ENCODE measurements around the gene BICRA. TPM values are rescaled to one million over a fixed set of nuclear protein-coding genes. Genes with fewer than 3 reads are reported as not detected.
"Not testable (repeated sequence)": the region's sequence is repeated elsewhere in the genome, so short reads cannot be mapped to it uniquely, and the experiment has no call there.

Gene BICRA
- total RNA-seq, 2 donors from 2014 or later: 32.1 to 34.8 TPM

DNA sequence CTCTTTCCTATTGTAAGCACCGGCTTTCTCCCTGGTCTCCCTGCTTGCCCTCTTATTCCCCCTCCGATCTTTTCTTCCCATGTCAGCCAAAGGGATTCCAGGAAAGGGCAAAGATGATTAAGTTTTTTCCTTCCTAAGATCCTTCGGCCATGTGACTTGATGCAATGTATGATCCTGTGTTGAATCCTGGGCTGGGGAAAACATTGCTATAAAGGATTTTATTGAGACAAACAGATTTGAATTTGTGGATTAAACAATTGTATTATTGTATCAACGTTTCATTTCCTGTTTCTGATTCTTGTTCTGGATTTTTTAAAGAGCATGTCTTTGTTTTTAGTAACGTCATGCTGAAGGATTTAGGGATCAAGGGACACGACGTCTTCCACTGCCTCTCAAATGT, 19.1 kb upstream of the BICRA start:
- no peak for ATAC-seq
- DNase-seq: no peak
- Mint-ChIP-seq H3K27ac (no peak overlapping the region), H3K4me3 (no peak overlapping the region), H3K27me3 (no peaks in the 10 kb centered on the region), H3K36me3 (ENCODE audit: low read depth) (no peaks in the 10 kb centered on the region), H3K4me1 (no peaks in the 10 kb centered on the region)
- H3K9me3 ChIP-seq (ENCODE audit: control insufficient read depth, low read length, poor library complexity, severe bottlenecking): no peaks in the 10 kb centered on the region

DNA sequence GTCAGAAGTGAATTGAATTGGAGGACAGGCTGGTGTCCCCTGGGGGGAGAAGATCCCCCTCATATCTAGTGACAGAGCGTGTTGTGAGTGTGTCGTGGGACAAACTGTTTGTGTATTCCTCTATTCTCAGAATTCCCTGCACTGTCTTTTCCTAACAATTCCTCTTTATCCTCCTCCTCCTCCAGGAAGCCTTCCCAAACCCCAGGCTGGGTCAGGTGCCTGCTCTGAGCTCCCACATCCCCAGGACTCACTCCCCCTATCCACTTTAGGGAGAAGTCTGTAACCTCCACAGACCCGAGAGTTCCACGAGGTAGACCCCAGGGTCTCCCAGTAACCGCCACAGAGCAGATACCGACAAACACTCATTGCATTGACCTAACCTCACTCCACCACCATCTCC, 15.1 kb upstream of the BICRA start:
- ATAC-seq (no peak), DNase-seq (no peak)
- no peaks in the 10 kb centered on the region for H3K36me3 Mint-ChIP-seq (ENCODE audit: low read depth)
- no peak overlapping the region for H3K4me3 Mint-ChIP-seq
- no peaks in the 10 kb centered on the region for H3K27me3 Mint-ChIP-seq
- H3K4me1 Mint-ChIP-seq: peaks cover 4% of the 10 kb centered on the region
- H3K27ac Mint-ChIP-seq: peak overlapping the region; percentile 61
- no peaks in the 10 kb centered on the region for H3K9me3 ChIP-seq (ENCODE audit: control insufficient read depth, low read length, poor library complexity, severe bottlenecking)

DNA sequence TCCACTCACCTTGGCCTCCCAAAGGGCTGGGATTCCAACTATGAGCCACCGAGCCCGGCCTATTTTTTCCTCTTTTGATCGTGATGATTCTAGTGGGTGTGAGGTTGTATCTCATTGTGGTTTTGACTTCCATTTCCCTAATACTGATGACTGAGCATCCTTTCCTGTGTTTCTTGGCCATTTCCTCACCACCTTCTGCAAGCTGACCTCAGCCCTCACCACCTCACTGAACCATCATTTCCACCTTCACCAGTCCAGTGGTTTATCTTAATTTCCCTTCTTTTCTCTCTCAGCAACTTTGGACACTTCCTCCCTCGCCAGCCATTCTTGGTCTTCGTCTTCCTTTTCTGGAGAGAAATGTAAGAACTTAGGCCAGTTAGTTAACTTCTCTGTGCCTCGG, 13.0 kb upstream of the BICRA start:
- no peaks in the 10 kb centered on the region for H3K9me3 ChIP-seq (ENCODE audit: control insufficient read depth, low read length, poor library complexity, severe bottlenecking)
- H3K36me3 Mint-ChIP-seq (ENCODE audit: low read depth): no peaks in the 10 kb centered on the region
- ATAC-seq (no peak), DNase-seq (no peak)
- no peaks in the 10 kb centered on the region for H3K27me3 Mint-ChIP-seq
- peaks cover 11% of the 10 kb centered on the region for H3K4me1 Mint-ChIP-seq
- no peak overlapping the region for H3K4me3 Mint-ChIP-seq
- no peak overlapping the region for H3K27ac Mint-ChIP-seq

DNA sequence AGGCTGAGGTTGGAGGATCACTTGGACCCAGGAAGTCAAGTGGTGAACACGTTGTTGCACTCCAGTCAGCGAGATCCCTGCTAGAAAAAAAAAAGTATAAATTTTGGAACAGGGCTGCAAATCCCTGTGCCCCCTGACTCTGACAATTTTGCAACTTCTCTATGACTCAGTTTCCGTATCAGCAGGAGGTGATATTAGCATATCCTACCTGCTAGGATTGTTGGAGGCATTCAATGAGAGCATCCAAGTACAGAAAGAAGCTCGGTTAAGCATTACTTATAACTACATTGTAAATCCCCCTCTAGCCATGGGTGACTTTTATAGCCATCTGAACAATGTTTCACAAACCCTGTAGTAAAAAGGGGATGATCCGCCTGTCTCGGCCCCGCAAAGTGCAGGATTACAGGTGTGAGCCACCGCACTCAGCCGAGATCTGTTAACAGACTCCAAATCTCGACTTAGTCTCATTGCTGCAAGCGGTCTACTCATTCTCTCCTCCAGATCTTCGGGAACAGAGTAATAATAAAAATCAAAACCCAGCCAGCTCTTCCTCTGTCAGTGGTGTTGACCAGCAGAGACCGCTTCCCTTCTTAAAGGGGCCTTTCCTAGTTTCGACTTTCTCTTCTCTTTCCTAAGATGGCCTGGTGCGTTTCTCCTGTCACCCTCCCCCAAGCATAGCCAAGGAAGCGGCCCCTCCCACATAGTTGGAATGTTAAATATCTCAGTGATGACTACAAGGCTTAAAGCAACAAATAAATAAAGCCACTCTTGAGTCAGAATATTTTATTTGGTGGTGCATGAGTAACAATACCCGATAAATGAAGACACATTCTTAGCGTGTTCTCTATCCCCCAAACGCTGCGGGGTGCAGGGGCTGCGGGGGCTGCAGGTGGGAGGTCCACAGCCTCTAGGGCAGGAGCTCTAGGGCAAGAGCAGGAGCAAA, 10.3 kb upstream of the BICRA start:
- H3K9me3 ChIP-seq (ENCODE audit: control insufficient read depth, low read length, poor library complexity, severe bottlenecking): no peaks in the 10 kb centered on the region
- Mint-ChIP-seq H3K4me3 (no peak overlapping the region), H3K27me3 (no peaks in the 10 kb centered on the region), H3K4me1 (peaks cover 12% of the 10 kb centered on the region), H3K36me3 (ENCODE audit: low read depth) (no peaks in the 10 kb centered on the region), H3K27ac (no peak overlapping the region)
- DNase-seq: no peak
- ATAC-seq: no peak

DNA sequence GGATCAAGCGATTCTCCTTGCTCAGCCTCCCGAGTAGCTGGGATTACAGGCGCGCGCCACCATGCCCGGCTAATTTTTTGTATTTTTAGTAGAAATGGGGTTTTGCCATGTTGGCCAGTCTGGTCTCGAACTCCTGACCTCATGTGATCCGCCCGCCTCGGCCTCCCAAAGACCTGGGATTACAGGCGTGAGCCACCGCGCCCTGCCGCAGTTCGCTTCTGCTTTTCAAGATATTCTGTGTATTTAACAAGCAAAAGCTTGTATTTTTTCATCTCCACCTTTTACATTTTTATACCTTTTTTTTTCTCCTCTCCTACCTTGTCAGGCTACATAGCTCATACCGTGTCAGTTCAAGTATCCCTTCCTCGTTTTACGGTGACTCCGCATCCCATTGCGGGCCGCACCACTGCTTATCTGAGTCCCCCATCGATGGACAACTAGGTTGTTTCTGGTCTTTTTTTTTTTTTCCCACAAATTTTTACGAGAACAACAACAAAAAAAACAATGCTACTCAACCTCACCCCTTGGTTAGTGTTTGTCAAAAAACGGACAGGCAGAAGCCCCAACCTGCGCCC, 9.2 kb upstream of the BICRA start:
- ATAC-seq; DNase-seq; H3K9me3 ChIP-seq (ENCODE audit: control insufficient read depth, low read length, poor library complexity, severe bottlenecking); H3K36me3 Mint-ChIP-seq (ENCODE audit: low read depth); H3K27me3 Mint-ChIP-seq: not testable (repeated sequence)
- peak overlapping the region; percentile 39 for H3K27ac Mint-ChIP-seq
- peak overlapping the region; percentile 89 for H3K4me3 Mint-ChIP-seq
- peaks cover 12% of the 10 kb centered on the region for H3K4me1 Mint-ChIP-seq

DNA sequence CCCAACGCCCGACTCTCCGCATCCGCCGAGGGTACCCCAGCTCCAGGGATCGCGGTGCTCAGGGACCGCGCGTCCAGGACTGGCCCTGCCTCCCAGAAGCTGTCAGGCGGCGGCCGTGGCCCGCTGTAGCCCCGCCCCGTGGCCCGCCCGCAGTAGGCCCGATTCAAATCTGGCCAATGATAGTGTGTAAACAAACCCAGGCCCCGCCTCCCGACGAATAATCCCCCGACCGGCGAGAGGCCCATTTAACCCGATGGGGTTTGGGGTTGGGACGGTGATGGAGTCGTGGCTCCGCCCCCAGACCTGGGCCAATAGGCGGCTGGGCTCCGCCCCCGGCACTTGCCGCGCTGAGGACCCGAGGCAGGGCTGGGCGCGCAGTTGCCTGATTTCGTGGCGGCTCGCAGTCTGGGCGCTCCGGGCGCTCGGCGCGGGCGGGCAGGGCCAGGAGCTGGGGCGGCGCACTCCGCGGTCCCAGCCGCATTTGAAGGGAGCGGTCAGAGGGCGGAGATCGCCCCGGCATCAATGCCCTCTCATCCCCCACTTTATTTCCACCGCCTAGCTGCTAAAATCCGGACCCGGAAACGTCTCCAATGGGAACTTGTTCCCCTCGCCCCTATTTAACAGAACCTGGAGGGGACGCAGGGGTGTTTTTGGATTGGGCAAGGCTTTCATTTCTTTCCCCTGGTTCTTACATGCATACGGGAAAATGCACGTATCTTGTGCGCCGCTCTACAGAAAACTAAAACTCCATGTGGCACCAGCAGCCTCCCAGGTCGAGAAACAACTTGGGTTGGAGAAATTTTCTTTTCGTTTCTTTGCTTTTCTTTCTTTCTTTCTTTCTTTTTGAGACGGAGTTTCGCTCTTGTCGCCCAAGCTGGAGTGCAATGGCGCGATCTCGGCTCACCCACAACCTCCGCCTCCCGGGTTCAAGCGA, 8.4 kb upstream of the BICRA start:
- peak; percentile 98 for ATAC-seq
- H3K27me3 Mint-ChIP-seq: no peaks in the 10 kb centered on the region
- no peaks in the 10 kb centered on the region for H3K9me3 ChIP-seq (ENCODE audit: control insufficient read depth, low read length, poor library complexity, severe bottlenecking)
- peaks cover 12% of the 10 kb centered on the region for H3K4me1 Mint-ChIP-seq
- peak overlapping the region; percentile 91 for H3K27ac Mint-ChIP-seq
- H3K36me3 Mint-ChIP-seq (ENCODE audit: low read depth): no peaks in the 10 kb centered on the region
- peak; percentile 96 to 99 (median 99) for DNase-seq
- peak overlapping the region; percentile 89 for H3K4me3 Mint-ChIP-seq

DNA sequence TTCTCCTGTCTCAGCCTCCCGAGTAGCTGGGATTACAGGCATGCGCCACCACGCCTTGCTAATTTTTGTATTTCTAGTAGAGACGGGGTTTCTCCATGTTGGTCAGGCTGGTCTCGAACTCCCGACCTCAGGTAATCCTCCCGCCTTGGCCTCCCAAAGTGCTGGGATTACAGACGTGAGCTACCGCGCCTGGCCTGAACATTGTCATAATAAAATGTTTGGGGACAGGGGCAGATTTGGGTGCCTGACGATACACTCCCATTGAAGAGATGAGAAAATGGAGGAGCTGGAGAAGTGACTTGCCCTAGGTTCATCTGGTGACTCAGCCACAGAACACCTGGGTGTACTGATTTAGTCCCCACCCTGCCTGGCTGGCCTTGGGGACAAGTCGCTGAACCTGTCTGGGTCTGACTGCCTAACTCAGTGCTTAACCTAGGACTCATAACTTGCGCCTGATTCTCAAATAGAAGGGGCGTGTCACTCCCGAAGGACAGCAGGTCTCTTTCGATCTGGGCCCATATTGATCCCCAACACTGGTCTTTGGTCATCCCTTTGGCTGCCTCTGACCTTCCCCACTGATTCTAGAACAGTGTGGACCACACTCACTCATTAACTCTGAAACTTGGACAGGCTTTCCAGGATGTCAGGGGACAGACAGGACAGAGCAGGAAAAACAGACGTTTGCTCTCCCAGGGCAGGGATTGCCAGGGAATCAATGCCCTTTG, 7.6 kb upstream of the BICRA start:
- Mint-ChIP-seq H3K4me1 (peaks cover 9% of the 10 kb centered on the region), H3K27me3 (no peaks in the 10 kb centered on the region), H3K36me3 (ENCODE audit: low read depth) (no peaks in the 10 kb centered on the region), H3K4me3 (peak overlapping the region; percentile 89), H3K27ac (peak overlapping the region; percentile 91)
- DNase-seq: no peak
- H3K9me3 ChIP-seq (ENCODE audit: control insufficient read depth, low read length, poor library complexity, severe bottlenecking): no peaks in the 10 kb centered on the region
- ATAC-seq: no peak

DNA sequence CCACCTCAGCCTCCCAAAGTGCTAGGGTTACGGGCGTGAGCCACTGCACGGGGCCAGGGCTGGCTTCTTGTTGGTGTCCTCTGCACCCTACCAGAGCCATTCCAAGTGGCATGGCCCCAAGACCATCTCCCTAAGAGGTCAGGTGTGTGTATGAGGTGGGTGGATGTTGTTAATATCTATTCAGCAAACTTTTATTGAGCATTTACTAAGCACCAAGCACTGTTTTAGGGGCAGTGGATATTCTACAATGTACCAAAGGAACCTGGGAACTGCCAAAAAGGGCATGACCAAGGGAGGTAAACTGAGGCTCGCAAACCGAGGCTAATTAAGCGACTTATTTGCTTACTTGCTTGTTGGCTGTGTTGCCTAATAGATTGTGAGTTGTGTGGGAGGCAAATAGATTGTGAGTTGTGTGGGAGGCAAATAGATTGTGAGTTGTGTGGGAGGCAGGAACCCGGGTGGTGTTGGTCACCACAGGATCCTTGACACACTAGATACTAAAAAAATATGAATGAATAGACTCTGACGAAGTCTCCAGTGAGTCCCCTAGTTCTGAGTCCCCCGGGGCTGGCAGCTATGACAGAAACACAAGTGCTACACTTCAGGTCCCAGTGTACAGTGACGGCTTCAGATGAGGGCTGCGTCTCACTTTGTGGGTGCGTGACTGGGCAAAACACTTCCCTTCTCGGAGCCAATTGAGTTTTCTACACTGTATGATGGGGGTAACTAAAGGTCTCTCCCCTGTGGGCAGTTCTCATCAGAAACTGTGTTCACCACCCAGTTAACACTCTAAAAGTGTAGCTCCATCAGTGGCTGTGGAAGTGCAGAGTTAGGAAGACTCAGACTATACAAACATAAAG, 5.0 kb upstream of the BICRA start:
- Mint-ChIP-seq H3K36me3 (ENCODE audit: low read depth) (no peaks in the 10 kb centered on the region), H3K27ac (no peak overlapping the region), H3K4me3 (no peak overlapping the region), H3K27me3 (no peaks in the 10 kb centered on the region), H3K4me1 (peaks cover 12% of the 10 kb centered on the region)
- H3K9me3 ChIP-seq (ENCODE audit: control insufficient read depth, low read length, poor library complexity, severe bottlenecking): no peaks in the 10 kb centered on the region
- ATAC-seq (no peak), DNase-seq (no peak)

DNA sequence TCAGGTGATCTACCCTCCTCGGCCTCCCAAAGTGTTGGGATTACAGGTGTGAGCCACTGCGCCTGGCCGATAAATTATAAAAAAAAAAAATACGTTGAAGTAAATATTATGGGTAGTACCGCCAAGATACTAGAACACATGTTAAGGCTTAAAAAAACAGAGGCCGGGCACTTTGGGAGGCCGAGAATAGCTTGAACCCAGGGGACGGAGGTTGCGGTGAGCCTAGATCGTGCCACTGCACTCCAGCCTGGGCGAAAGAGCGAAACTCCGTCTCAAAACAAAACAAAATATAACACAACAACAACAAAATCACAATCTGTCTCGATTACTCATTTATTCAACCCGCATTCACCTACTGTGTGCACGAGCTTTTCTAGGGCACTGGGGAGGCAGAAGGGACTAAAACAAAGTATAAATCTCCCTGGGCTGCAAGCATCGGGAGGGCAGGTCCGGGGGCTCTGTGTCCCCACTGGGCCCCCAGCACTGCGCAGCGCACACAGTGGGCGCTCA, 1.3 kb upstream of the BICRA start:
- Mint-ChIP-seq H3K4me1 (peaks cover 17% of the 10 kb centered on the region), H3K27ac (peak overlapping the region; percentile 41), H3K36me3 (ENCODE audit: low read depth) (no peaks in the 10 kb centered on the region), H3K27me3 (no peaks in the 10 kb centered on the region), H3K4me3 (peak overlapping the region; percentile 93)
- ATAC-seq (no peak), DNase-seq (no peak)
- no peaks in the 10 kb centered on the region for H3K9me3 ChIP-seq (ENCODE audit: control insufficient read depth, low read length, poor library complexity, severe bottlenecking)

DNA sequence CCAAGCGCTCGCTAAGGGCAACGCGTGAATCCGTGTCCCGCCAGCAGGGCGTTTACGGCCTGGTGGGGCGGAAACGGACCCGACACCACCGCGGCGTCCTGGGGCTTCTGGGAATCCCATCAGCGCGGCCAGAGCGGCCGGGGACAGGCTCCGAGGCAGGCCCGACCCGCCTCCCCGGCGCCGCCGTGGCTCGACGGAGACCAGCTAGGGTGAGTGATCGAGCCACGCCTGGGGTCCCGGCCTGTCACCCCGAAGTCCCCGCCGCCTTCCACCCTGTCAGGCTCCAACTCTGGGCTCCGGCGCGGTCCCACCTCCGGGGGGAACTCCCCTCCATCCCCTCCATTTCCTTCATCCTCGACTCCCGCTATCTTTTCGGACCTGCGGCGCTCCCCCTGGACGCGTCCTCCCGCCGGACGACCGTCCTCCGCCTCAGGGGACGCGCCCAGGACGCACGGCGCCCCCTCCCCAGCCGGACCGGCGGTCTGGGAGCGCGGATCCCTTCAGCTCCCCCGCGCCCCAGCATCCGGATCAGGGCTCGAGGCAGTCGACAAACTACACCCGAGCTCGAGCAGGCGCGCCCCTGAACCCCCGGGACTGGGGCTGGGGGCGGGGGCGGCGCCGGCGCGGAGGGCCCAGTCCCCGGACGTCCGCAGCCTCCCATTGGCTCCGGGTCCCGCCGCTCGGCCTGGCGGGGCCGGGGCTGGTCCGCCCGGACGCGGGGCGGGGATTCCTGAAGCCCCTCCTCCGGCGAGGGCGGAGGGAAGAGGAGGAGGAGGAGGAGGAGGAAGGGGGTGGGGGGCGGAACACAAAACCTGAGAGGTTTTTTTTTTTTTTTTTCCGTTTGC, 638 bp upstream of the BICRA start:
- no peaks in the 10 kb centered on the region for H3K36me3 Mint-ChIP-seq (ENCODE audit: low read depth)
- H3K9me3 ChIP-seq (ENCODE audit: control insufficient read depth, low read length, poor library complexity, severe bottlenecking): no peaks in the 10 kb centered on the region
- peak overlapping the region; percentile 41 for H3K27ac Mint-ChIP-seq
- peaks cover 18% of the 10 kb centered on the region for H3K4me1 Mint-ChIP-seq
- ATAC-seq (peak; percentile 91), DNase-seq (peak; percentile 97 to 98 (median 97))
- H3K4me3 Mint-ChIP-seq: peak overlapping the region; percentile 93
- H3K27me3 Mint-ChIP-seq: no peaks in the 10 kb centered on the region

Measured in T-helper 17 cell (primary cell).